ENCODE results near the gene LY6G5C. TPM values are rescaled to one million over a fixed set of nuclear protein-coding genes. Genes with fewer than 3 reads are reported as not detected.

Gene LY6G5C
- total RNA-seq, 1 experiment from 2014 or later, result 1.3 TPM

Small RNA genes within 50 kb of the gene (small RNA-seq; reads per million reads assigned to genes)
- gene LY6G6D (0 reads per million in 2 experiments), gene MIR4646 (0 reads per million in 2 experiments), gene MIR6832 (0 reads per million in 2 experiments), gene RF00019 (0 reads per million in 2 experiments)

Other genes with a start within 250 kb of the LY6G5C start
- gene MICB, start 182.9 kb downstream of the LY6G5C start, total RNA-seq (2014; rRNA removed; shearing (Covaris generic)), result 6.5 and 6.8 TPM in 2 replicates
- gene MCCD1, start 152.1 kb downstream of the LY6G5C start, total RNA-seq (2014; rRNA removed; shearing (Covaris generic)), result not detected in 2 replicates
- 488 and 493 TPM in 2 replicates for gene DDX39B, start 139.1 kb downstream of the LY6G5C start, total RNA-seq (2014; rRNA removed; shearing (Covaris generic))
- 0.23 and 0.27 TPM in 2 replicates for gene ATP6V1G2, start 134.5 kb downstream of the LY6G5C start, total RNA-seq (2014; rRNA removed; shearing (Covaris generic))
- 20.5 and 20.6 TPM in 2 replicates for gene NFKBIL1, start 133.5 kb downstream of the LY6G5C start, total RNA-seq (2014; rRNA removed; shearing (Covaris generic))
- not detected in 2 replicates for gene LTA, start 108.8 kb downstream of the LY6G5C start, total RNA-seq (2014; rRNA removed; shearing (Covaris generic))
- not detected in 2 replicates for gene TNF, start 105.5 kb downstream of the LY6G5C start, total RNA-seq (2014; rRNA removed; shearing (Covaris generic))
- not detected in 2 replicates for gene LTB, start 98.6 kb downstream of the LY6G5C start, total RNA-seq (2014; rRNA removed; shearing (Covaris generic))
- gene LST1, start 94.8 kb downstream of the LY6G5C start, total RNA-seq (2014; rRNA removed; shearing (Covaris generic)), result not detected in 2 replicates
- not detected in 2 replicates for gene NCR3, start 88.1 kb downstream of the LY6G5C start, total RNA-seq (2014; rRNA removed; shearing (Covaris generic))
- gene AIF1, start 65.8 kb downstream of the LY6G5C start, total RNA-seq (2014; rRNA removed; shearing (Covaris generic)), result not detected in 2 replicates
- gene PRRC2A, start 60.4 kb downstream of the LY6G5C start, total RNA-seq (2014; rRNA removed; shearing (Covaris generic)), result 68.9 and 72.2 TPM in 2 replicates
- 113 and 133 TPM in 2 replicates for gene BAG6, start 28.4 kb downstream of the LY6G5C start, total RNA-seq (2014; rRNA removed; shearing (Covaris generic))
- gene APOM, start 25.2 kb downstream of the LY6G5C start, total RNA-seq (2014; rRNA removed; shearing (Covaris generic)), result 2.4 and 2.8 TPM in 2 replicates
- gene C6orf47, start 20.3 kb downstream of the LY6G5C start, total RNA-seq (2014; rRNA removed; shearing (Covaris generic)), result 10.1 and 10.9 TPM in 2 replicates
- 11.6 and 11.7 TPM in 2 replicates for gene GPANK1, start 16.1 kb downstream of the LY6G5C start, total RNA-seq (2014; rRNA removed; shearing (Covaris generic))
- gene CSNK2B, start 15.0 kb downstream of the LY6G5C start, total RNA-seq (2014; rRNA removed; shearing (Covaris generic)), result 110 and 131 TPM in 2 replicates
- 1.9 and 2.8 TPM in 2 replicates for gene LY6G5B, start 11.1 kb downstream of the LY6G5C start, total RNA-seq (2014; rRNA removed; shearing (Covaris generic))
- gene ABHD16A, start 22.3 kb upstream of the LY6G5C start, total RNA-seq (2014; rRNA removed; shearing (Covaris generic)), result 40.5 and 55.7 TPM in 2 replicates
- not detected in 2 replicates for gene LY6G6F, start 25.8 kb upstream of the LY6G5C start, total RNA-seq (2014; rRNA removed; shearing (Covaris generic))
- gene LY6G6D, start 34.3 kb upstream of the LY6G5C start, total RNA-seq (2014; rRNA removed; shearing (Covaris generic)), result not detected in 2 replicates
- not detected in 2 replicates for gene LY6G6C, start 40.7 kb upstream of the LY6G5C start, total RNA-seq (2014; rRNA removed; shearing (Covaris generic))
- gene MPIG6B, start 42.3 kb upstream of the LY6G5C start, total RNA-seq (2014; rRNA removed; shearing (Covaris generic)), result not detected in 2 replicates
- 16.4 and 19.1 TPM in 2 replicates for gene DDAH2, start 48.2 kb upstream of the LY6G5C start, total RNA-seq (2014; rRNA removed; shearing (Covaris generic))
- 376 and 448 TPM in 2 replicates for gene CLIC1, start 55.5 kb upstream of the LY6G5C start, total RNA-seq (2014; rRNA removed; shearing (Covaris generic))
- gene MSH5, start 58.9 kb upstream of the LY6G5C start, total RNA-seq (2014; rRNA removed; shearing (Covaris generic)), result 18.6 and 19.8 TPM in 2 replicates
- 2.8 and 4.7 TPM in 2 replicates for gene SAPCD1, start 81.6 kb upstream of the LY6G5C start, total RNA-seq (2014; rRNA removed; shearing (Covaris generic))
- gene VWA7, start 96.3 kb upstream of the LY6G5C start, total RNA-seq (2014; rRNA removed; shearing (Covaris generic)), result 0.47 and 0.81 TPM in 2 replicates
- gene VARS1, start 114.7 kb upstream of the LY6G5C start, total RNA-seq (2014; rRNA removed; shearing (Covaris generic)), result 42.1 and 46.7 TPM in 2 replicates
- gene LSM2, start 125.9 kb upstream of the LY6G5C start, total RNA-seq (2014; rRNA removed; shearing (Covaris generic)), result 62.6 and 64.3 TPM in 2 replicates
- 0.82 and 1.0 TPM in 2 replicates for gene HSPA1L, start 134.2 kb upstream of the LY6G5C start, total RNA-seq (2014; rRNA removed; shearing (Covaris generic))
- 43.3 and 46.7 TPM in 2 replicates for gene HSPA1A, start 134.5 kb upstream of the LY6G5C start, total RNA-seq (2014; rRNA removed; shearing (Covaris generic))
- gene HSPA1B, start 146.7 kb upstream of the LY6G5C start, total RNA-seq (2014; rRNA removed; shearing (Covaris generic)), result 58.3 and 60.4 TPM in 2 replicates
- 24.6 and 25.2 TPM in 2 replicates for gene NEU1, start 181.8 kb upstream of the LY6G5C start, total RNA-seq (2014; rRNA removed; shearing (Covaris generic))
- 0.07 TPM in 1 of 2 replicates, not detected in the other for gene SLC44A4, start 197.9 kb upstream of the LY6G5C start, total RNA-seq (2014; rRNA removed; shearing (Covaris generic))
- 19.3 and 19.9 TPM in 2 replicates for gene EHMT2, start 216.6 kb upstream of the LY6G5C start, total RNA-seq (2014; rRNA removed; shearing (Covaris generic))
- gene ZBTB12, start 221.0 kb upstream of the LY6G5C start, total RNA-seq (2014; rRNA removed; shearing (Covaris generic)), result 1.8 and 2.8 TPM in 2 replicates
- 0.20 and 0.69 TPM in 2 replicates for gene C2, start 246.7 kb upstream of the LY6G5C start, total RNA-seq (2014; rRNA removed; shearing (Covaris generic))

Measured in NCI-H460 (cell line).